Vagina (tissue), 2 donors: ENCODE data around the gene RNF141. TPM values are rescaled to one million over a fixed set of nuclear protein-coding genes. Genes with fewer than 3 reads are reported as not detected.
A peak's percentile ranks its signal among the peaks of the same experiment; 100 is the strongest.

Experiments
- DNase-seq, 2 donors: peaks; one replicate each; pipeline ENCODE4 v3.0.0-alpha.2; 2017; ENCODE audit errors: extremely low spot score in 2 of 2
- H3K27ac ChIP-seq: fragments of 200-600 bp; sonication (generic); one replicate; pipeline ENCODE4 v1.5.1; 2019
- H3K27me3 ChIP-seq: fragments of 200-600 bp; sonication (generic); one replicate; pipeline ENCODE4 v1.5.1; 2019
- H3K36me3 ChIP-seq, 2 donors: fragments of 200-600 bp; sonication (generic); one replicate each; pipeline ENCODE4 v1.5.1; 2017 to 2019
- H3K4me1 ChIP-seq: fragments of 200-600 bp; sonication (generic); one replicate; pipeline ENCODE4 v1.5.1; 2019
- H3K4me3 ChIP-seq, 2 donors: fragments of 200-600 bp; sonication (generic); 1 replicate in 1 of 2; 2 replicates in 1 of 2; pipeline ENCODE4 v1.5.1; 2016 to 2019
- H3K9me3 ChIP-seq: fragments of 200-600 bp; sonication (generic); one replicate; pipeline ENCODE4 v1.5.1; 2019
- POLR2A ChIP-seq, 2 donors: fragments of 450-650 bp; IDR thresholded peaks; one replicate each; pipeline ENCODE4 v1.6.1; 2017; ENCODE audit warnings: antibody characterized with exemption in 2 of 2, mild to moderate bottlenecking in 2 of 2, moderate library complexity in 2 of 2
- POLR2AphosphoS5 ChIP-seq, 2 donors: sonication (generic); formaldehyde crosslinking; IDR thresholded peaks; one replicate each; pipeline ENCODE4 v1.9.0; 2017; ENCODE audit warnings: antibody characterized with exemption in 2 of 2, mild to moderate bottlenecking in 2 of 2, low read depth in 1 of 2; ENCODE audit not compliant: insufficient read depth in 1 of 2
- intact Hi-C: fragments of 100-400 bp; cut with DNase I; formaldehyde crosslinking; loops from one replicate; pipeline ENCODE4 v1.15.1; 2023
- total RNA-seq: library from RNA; depleted of rRNA; stranded (reverse); fragments of >200 nt; gene quantifications from one replicate; pipeline ENCODE4 v1.2.3, GENCODE V29; 2016
- TF ChIP-seq, protein P1 (sequence below), 3 experiments: fragments of 450-650 bp in 2 of 3; fragments of 200-600 bp in 1 of 3; sonication (generic) in 1 of 3; IDR thresholded peaks; one replicate each; pipeline ENCODE4 v1.5.1; 2017 to 2019; ENCODE audit warnings: antibody characterized with exemption in 3 of 3, mild to moderate bottlenecking in 2 of 3, moderate library complexity in 2 of 3

Gene RNF141
- total RNA-seq, 1 donor from 2014 or later, result 19.2 TPM

DNA sequence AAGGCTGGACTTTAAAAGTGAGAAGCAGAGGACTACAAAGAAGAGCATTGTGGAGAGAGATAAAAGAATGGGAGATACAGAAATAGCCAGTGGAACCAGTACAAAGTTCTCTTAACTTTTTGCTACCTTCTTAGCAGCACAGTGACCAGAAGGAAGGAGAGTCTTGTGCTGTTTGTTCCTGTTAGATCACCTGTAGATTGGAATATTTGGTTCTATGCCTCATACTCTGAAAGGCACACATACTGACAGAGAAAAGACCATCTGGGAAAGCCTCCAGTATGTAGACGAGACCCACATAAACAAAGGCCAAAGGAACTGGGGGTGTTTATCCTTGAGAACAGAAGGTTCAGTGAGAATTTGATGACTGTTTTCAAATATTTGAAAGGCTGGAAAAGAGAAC lies 18.7 kb downstream of the RNF141 start:
- TF ChIP-seq POLR2A (IDR thresholded peaks at IDR 0.05) (no peak), POLR2AphosphoS5 (IDR thresholded peaks at IDR 0.05; ENCODE audit: insufficient read depth in 1 of 2, low read depth in 1 of 2) (no peak)
- TF ChIP-seq, protein P1, sequence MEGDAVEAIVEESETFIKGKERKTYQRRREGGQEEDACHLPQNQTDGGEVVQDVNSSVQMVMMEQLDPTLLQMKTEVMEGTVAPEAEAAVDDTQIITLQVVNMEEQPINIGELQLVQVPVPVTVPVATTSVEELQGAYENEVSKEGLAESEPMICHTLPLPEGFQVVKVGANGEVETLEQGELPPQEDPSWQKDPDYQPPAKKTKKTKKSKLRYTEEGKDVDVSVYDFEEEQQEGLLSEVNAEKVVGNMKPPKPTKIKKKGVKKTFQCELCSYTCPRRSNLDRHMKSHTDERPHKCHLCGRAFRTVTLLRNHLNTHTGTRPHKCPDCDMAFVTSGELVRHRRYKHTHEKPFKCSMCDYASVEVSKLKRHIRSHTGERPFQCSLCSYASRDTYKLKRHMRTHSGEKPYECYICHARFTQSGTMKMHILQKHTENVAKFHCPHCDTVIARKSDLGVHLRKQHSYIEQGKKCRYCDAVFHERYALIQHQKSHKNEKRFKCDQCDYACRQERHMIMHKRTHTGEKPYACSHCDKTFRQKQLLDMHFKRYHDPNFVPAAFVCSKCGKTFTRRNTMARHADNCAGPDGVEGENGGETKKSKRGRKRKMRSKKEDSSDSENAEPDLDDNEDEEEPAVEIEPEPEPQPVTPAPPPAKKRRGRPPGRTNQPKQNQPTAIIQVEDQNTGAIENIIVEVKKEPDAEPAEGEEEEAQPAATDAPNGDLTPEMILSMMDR (IDR thresholded peaks at IDR 0.05), result no peak
- no peaks in the 10 kb centered on the region for H3K9me3 ChIP-seq
- H3K27ac ChIP-seq, result peak overlapping the region; percentile 72
- peaks cover 0 to 36% of the 10 kb centered on the region in 2 donors for H3K36me3 ChIP-seq
- H3K4me1 ChIP-seq, result peaks cover 44% of the 10 kb centered on the region
- no peak for DNase-seq
- no peak overlapping the region for H3K4me3 ChIP-seq
- intact Hi-C loops, result no loop called here
- no peaks in the 10 kb centered on the region for H3K27me3 ChIP-seq

DNA sequence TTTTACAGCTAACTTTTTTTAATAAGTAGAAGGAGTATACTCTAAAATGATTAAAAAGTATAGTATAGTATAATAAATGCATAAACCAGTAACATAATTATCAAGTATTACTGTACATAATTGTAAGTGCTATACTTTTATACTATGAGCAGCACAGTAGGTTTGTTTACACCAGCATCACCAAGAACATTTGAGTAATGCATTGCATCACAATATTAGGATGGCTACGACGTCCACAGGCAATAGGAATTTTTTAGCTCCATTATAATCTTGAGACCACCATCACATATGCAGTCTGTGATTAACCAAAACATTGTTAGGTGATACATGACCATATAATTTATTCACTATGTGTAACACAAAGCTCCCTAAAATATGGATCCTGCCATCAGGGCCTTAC lies 20.4 kb downstream of the RNF141 start:
- Histone ChIP-seq H3K27ac (no peak overlapping the region), H3K36me3 (peaks cover 0 to 36% of the 10 kb centered on the region in 2 donors), H3K27me3 (no peaks in the 10 kb centered on the region), H3K4me1 (peaks cover 34% of the 10 kb centered on the region), H3K4me3 (no peak overlapping the region), H3K9me3 (no peaks in the 10 kb centered on the region)
- intact Hi-C loops, result no loop called here
- no peak for DNase-seq
- TF ChIP-seq POLR2AphosphoS5 (IDR thresholded peaks at IDR 0.05; ENCODE audit: insufficient read depth in 1 of 2, low read depth in 1 of 2) (no peak), POLR2A (IDR thresholded peaks at IDR 0.05) (no peak)
- TF ChIP-seq, protein P1 (IDR thresholded peaks at IDR 0.05), result no peak

DNA sequence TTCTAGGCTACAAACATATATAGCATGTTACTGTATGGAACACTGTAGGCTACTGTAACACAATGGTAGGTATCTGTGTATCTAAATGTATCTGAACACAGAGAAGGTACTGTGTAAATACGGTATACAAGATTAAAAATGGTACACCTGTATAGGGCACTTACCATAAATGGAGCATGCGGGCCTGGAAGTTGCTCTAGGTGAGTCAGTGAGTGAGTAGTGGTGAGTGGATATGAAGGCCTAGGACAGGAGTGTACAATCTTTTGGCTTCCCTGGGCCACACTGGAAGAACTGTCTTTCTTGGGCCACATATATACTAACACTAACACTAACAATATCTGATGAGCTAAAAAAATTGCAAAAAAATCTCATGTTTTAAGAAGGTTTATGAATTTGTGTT lies 21.4 kb downstream of the RNF141 start:
- H3K27ac ChIP-seq, result no peak overlapping the region
- TF ChIP-seq POLR2A (IDR thresholded peaks at IDR 0.05) (no peak), POLR2AphosphoS5 (IDR thresholded peaks at IDR 0.05; ENCODE audit: insufficient read depth in 1 of 2, low read depth in 1 of 2) (no peak)
- no peak for DNase-seq
- peaks cover 38% of the 10 kb centered on the region for H3K4me1 ChIP-seq
- H3K9me3 ChIP-seq, result no peaks in the 10 kb centered on the region
- H3K4me3 ChIP-seq, result no peak overlapping the region
- intact Hi-C loops, result no loop called here
- no peaks in the 10 kb centered on the region for H3K27me3 ChIP-seq
- peaks cover 0 to 30% of the 10 kb centered on the region in 2 donors for H3K36me3 ChIP-seq

DNA sequence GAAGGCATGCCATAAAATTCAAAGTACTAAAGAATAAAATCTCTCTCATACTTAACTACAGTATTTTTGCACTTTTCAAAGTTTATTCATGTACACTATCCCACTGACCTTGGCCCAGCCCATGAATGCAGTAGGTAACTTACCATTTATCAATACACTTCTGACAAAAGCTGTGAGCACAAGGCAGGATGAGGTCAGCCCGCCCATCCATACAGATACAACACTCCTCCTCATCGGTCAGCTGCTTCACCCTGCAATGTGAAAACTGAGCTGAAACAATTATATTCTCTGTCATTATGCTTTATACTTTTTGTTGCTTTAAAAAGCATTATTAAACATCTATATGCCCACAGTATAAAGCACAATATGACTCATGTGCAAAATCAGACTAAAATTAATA lies 22.1 kb downstream of the RNF141 start:
- Histone ChIP-seq H3K9me3 (no peaks in the 10 kb centered on the region), H3K36me3 (peaks cover 0 to 22% of the 10 kb centered on the region in 2 donors), H3K27me3 (no peaks in the 10 kb centered on the region), H3K4me3 (no peak overlapping the region), H3K4me1 (peaks cover 40% of the 10 kb centered on the region), H3K27ac (no peak overlapping the region)
- TF ChIP-seq, protein P1 (IDR thresholded peaks at IDR 0.05), result no peak
- TF ChIP-seq POLR2A (IDR thresholded peaks at IDR 0.05), result no peak
- no peak for TF ChIP-seq POLR2AphosphoS5 (IDR thresholded peaks at IDR 0.05; ENCODE audit: insufficient read depth in 1 of 2, low read depth in 1 of 2)
- intact Hi-C loops, result no loop called here
- DNase-seq, result no peak

DNA sequence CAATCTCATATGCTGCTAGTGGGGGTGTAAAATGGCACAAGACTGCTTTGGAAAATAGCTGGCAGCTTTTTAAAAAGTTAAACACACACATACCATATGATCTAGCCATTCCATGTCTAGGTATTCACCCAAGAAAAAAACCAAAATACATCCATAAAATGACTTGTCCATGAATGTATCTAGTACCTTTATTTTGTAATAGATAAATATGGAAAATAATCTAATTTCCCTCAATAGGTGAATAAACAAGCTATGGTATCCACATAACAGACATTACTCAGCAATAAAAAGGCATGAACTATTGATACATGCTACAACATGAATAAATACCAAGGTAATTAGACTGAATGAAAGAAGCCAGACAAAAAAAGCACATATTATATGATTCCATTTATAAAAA lies 22.9 kb downstream of the RNF141 start:
- Histone ChIP-seq H3K27me3 (no peaks in the 10 kb centered on the region), H3K9me3 (no peaks in the 10 kb centered on the region), H3K4me3 (no peak overlapping the region), H3K36me3 (peaks cover 0 to 20% of the 10 kb centered on the region in 2 donors), H3K27ac (no peak overlapping the region), H3K4me1 (peaks cover 37% of the 10 kb centered on the region)
- no peak for DNase-seq
- TF ChIP-seq, protein P1 (IDR thresholded peaks at IDR 0.05), result no peak
- TF ChIP-seq POLR2AphosphoS5 (IDR thresholded peaks at IDR 0.05; ENCODE audit: insufficient read depth in 1 of 2, low read depth in 1 of 2) (peak in 1 of 2 donors; percentile 17), POLR2A (IDR thresholded peaks at IDR 0.05) (no peak)
- intact Hi-C loops, result no loop called here
